ENCODE data around the gene RAPGEF4. TPM values are rescaled to one million over a fixed set of nuclear protein-coding genes. Genes with fewer than 3 reads are reported as not detected.

The RAPGEF4 gene
- total RNA-seq, 4 donors from 2014 or later: 1.4 to 5.5 (median 1.8) TPM

GRCh38 chr2:172969609-172970008, 234.0 kb downstream of the RAPGEF4 start:
- DNase-seq: no peak
- H3K4me3 ChIP-seq: no peak overlapping the region
- no peaks in the 10 kb centered on the region for H3K9me3 ChIP-seq
- no peak for ATAC-seq
- H3K4me1 ChIP-seq: peaks cover 11 to 21% of the 10 kb centered on the region in 2 donors
- in situ Hi-C loops (cut with MboI; ENCODE audit: low sequenced_read_pairs in 4 of 4): loop anchor here in 3 of 4 donors (10.0 to 25.0 kb wide), 2 partner anchors 385 to 393 kb away; partner anchors contain the start of gene CDCA7 (in 3 of the 3)
- no peaks in the 10 kb centered on the region for H3K36me3 ChIP-seq
- intact Hi-C loops (cut with DNase I; ENCODE audit: low total_unique reads): loop anchor here (5.0 kb wide), 2 partner anchors 383 to 478 kb away; partner anchors contain the start of gene CDCA7
- no peaks in the 10 kb centered on the region for H3K27me3 ChIP-seq
- no peak overlapping the region for H3K27ac ChIP-seq
- TF ChIP-seq POLR2A (IDR thresholded peaks at IDR 0.05): no peak
- TF ChIP-seq CTCF (IDR thresholded peaks at IDR 0.05 in 4 of 5, conservative IDR thresholded peaks at IDR 0.05 in 1 of 5): no peak

- Histone ChIP-seq H3K36me3 (no peaks in the 10 kb centered on the region), H3K27me3 (no peaks in the 10 kb centered on the region), H3K27ac (no peak overlapping the region), H3K4me1 (peaks cover 11 to 21% of the 10 kb centered on the region in 2 donors), H3K9me3 (no peaks in the 10 kb centered on the region), H3K4me3 (no peak overlapping the region)
- intact Hi-C loops (cut with DNase I; ENCODE audit: low total_unique reads) (loop anchor here (5.0 kb wide), 2 partner anchors 382 to 477 kb away; partner anchors contain the start of gene CDCA7), in situ Hi-C loops (cut with MboI; ENCODE audit: low sequenced_read_pairs in 4 of 4) (loop anchor here in 3 of 4 donors (10.0 to 25.0 kb wide), 2 partner anchors 384 to 392 kb away; partner anchors contain the start of gene CDCA7 (in 3 of the 3))
- DNase-seq (no peak), ATAC-seq (no peak)
- TF ChIP-seq CTCF (IDR thresholded peaks at IDR 0.05 in 4 of 5, conservative IDR thresholded peaks at IDR 0.05 in 1 of 5): no peak
- no peak for TF ChIP-seq POLR2A (IDR thresholded peaks at IDR 0.05)
Observed at GRCh38 chr2:172970660-172971059, 235.0 kb downstream of the RAPGEF4 start.

GRCh38 chr2:172972005-172972619, 236.5 kb downstream of the RAPGEF4 start:
- Histone ChIP-seq H3K27me3 (no peaks in the 10 kb centered on the region), H3K36me3 (no peaks in the 10 kb centered on the region), H3K27ac (no peak overlapping the region), H3K4me1 (peaks cover 7 to 16% of the 10 kb centered on the region in 2 donors), H3K4me3 (no peak overlapping the region), H3K9me3 (no peaks in the 10 kb centered on the region)
- in situ Hi-C loops (cut with MboI; ENCODE audit: low sequenced_read_pairs in 4 of 4) (loop anchor here in 3 of 4 donors (10.0 to 25.0 kb wide), 2 partner anchors 383 to 390 kb away; partner anchors contain the start of gene CDCA7 (in 3 of the 3)), intact Hi-C loops (cut with DNase I; ENCODE audit: low total_unique reads) (loop anchor here (5.0 kb wide), 2 partner anchors 380 to 475 kb away; partner anchors contain the start of gene CDCA7)
- peak in 1 of 2 donors; percentile 57 for ATAC-seq
- DNase-seq: no peak
- TF ChIP-seq POLR2A (IDR thresholded peaks at IDR 0.05) (no peak), CTCF (IDR thresholded peaks at IDR 0.05 in 4 of 5, conservative IDR thresholded peaks at IDR 0.05 in 1 of 5) (peak; percentile 47 to 92 (median 56))

- Histone ChIP-seq H3K36me3 (no peaks in the 10 kb centered on the region), H3K27me3 (no peaks in the 10 kb centered on the region), H3K4me3 (no peak overlapping the region), H3K9me3 (no peaks in the 10 kb centered on the region), H3K27ac (no peak overlapping the region), H3K4me1 (peaks cover 0 to 7% of the 10 kb centered on the region in 2 donors)
- no peak for TF ChIP-seq CTCF (IDR thresholded peaks at IDR 0.05 in 4 of 5, conservative IDR thresholded peaks at IDR 0.05 in 1 of 5)
- no peak for TF ChIP-seq POLR2A (IDR thresholded peaks at IDR 0.05)
- intact Hi-C loops (cut with DNase I; ENCODE audit: low total_unique reads) (loop anchor here (5.0 kb wide), 3 partner anchors 243 to 473 kb away; partner anchors contain the start of gene CDCA7), in situ Hi-C loops (cut with MboI; ENCODE audit: low sequenced_read_pairs in 4 of 4) (loop anchor here in 3 of 4 donors (5.0 to 25.0 kb wide), 3 partner anchors 53 to 388 kb away; partner anchors contain the start of gene CDCA7 (in 3 of the 3))
- ATAC-seq (no peak), DNase-seq (no peak)
Observed at GRCh38 chr2:172974762-172975161, 239.1 kb downstream of the RAPGEF4 start.
